CD4-positive, alpha-beta memory T cell (primary cell): Measurements from ENCODE around the gene MMP11. TPM values are rescaled to one million over a fixed set of nuclear protein-coding genes. Genes with fewer than 3 reads are reported as not detected.

Source experiments
- CTCF ChIA-PET: fragments of 350-600 bp; sonication (Branson Sonifier 250); formaldehyde crosslinking; loops from one replicate; lab custom pipeline; 2021; ENCODE audit warnings: inconsistent platforms; ENCODE audit not compliant: partially characterized antibody; lab: Charles Lee
- POLR2A ChIA-PET: fragments of 350-600 bp; sonication (Branson Sonifier 250); formaldehyde crosslinking; loops from one replicate; lab custom pipeline; 2021; ENCODE audit not compliant: partially characterized antibody; lab: Charles Lee
- DNase-seq, 5 donors: peaks; one replicate each; pipeline versions ENCODE4 v3.0.0 to v3.0.0-alpha.2; 2020 to 2022; ENCODE audit warnings: mixed read lengths in 1 of 5
- H3K27ac ChIP-seq: one replicate; pipeline ENCODE4 v1.7.0; 2013; ENCODE audit warnings: low read depth, low read length
- H3K27me3 ChIP-seq: 2 replicates; pipeline ENCODE4 v1.7.0; 2013; ENCODE audit warnings: mild to moderate bottlenecking, low read length, moderate library complexity; ENCODE audit not compliant: insufficient read depth
- H3K36me3 ChIP-seq: 2 replicates; pipeline ENCODE4 v1.7.0; 2013; ENCODE audit warnings: mild to moderate bottlenecking, low read length, moderate library complexity; ENCODE audit not compliant: insufficient read depth
- H3K4me1 ChIP-seq: 2 replicates; pipeline ENCODE4 v1.7.0; 2013; ENCODE audit warnings: mild to moderate bottlenecking, low read length, moderate library complexity; ENCODE audit not compliant: insufficient read depth
- H3K4me3 ChIP-seq, 2 donors: one replicate each; pipeline ENCODE4 v1.7.0; 2013; ENCODE audit warnings: low read length in 2 of 2, mild to moderate bottlenecking in 1 of 2
- H3K9me3 ChIP-seq, 2 donors: one replicate each; pipeline ENCODE4 v1.7.0; 2013; ENCODE audit warnings: low read length in 2 of 2, control low read depth in 1 of 2; ENCODE audit not compliant: control insufficient read depth in 1 of 2
- H3K27ac Mint-ChIP-seq, 7 donors: one replicate each; pipeline ENCODE4 v1.8.0; 2020 to 2021; ENCODE audit warnings: mixed read lengths in 7 of 7, mild to moderate bottlenecking in 6 of 7, inconsistent platforms in 3 of 7, moderate library complexity in 3 of 7
- H3K27me3 Mint-ChIP-seq, 2 donors: one replicate each; pipeline ENCODE4 v1.8.0; 2020 to 2021; ENCODE audit warnings: mixed read lengths in 2 of 2
- H3K36me3 Mint-ChIP-seq, 2 donors: one replicate each; pipeline ENCODE4 v1.8.0; 2020 to 2021; ENCODE audit warnings: mixed read lengths in 2 of 2, inconsistent platforms in 1 of 2, mild to moderate bottlenecking in 1 of 2
- H3K4me1 Mint-ChIP-seq, 4 donors: one replicate each; pipeline ENCODE4 v1.8.0; 2020 to 2021; ENCODE audit warnings: mixed read lengths in 4 of 4, mild to moderate bottlenecking in 1 of 4
- H3K4me3 Mint-ChIP-seq, 8 donors: one replicate each; pipeline ENCODE4 v1.8.0; 2020 to 2021; ENCODE audit warnings: mixed read lengths in 8 of 8, mild to moderate bottlenecking in 7 of 8, moderate library complexity in 6 of 8, inconsistent platforms in 3 of 8
- H3K9me3 Mint-ChIP-seq, 8 donors: one replicate each; pipeline ENCODE4 v1.8.0; 2020 to 2021; ENCODE audit warnings: mixed read lengths in 8 of 8, mild to moderate bottlenecking in 5 of 8, inconsistent platforms in 3 of 8, moderate library complexity in 1 of 8
- intact Hi-C: fragments of 100-400 bp; cut with micrococcal nuclease; formaldehyde crosslinking; loops from one replicate; pipeline ENCODE4 v1.15.1; 2023
- polyA plus RNA-seq, 2 donors: library from polyadenylated mRNA; unstranded; fragments of 300-500 nt; fragmentation: Illumina TruSeq; gene quantifications; one replicate each; pipeline ENCODE4 v1.2.3, GENCODE V29; 2021
- total RNA-seq, 2 experiments: library from RNA; stranded (reverse); gene quantifications; one replicate each; pipeline ENCODE4 v1.2.3, GENCODE V29; 2021

MMP11 gene
- total and polyA plus RNA-seq, 4 experiments from 2014 or later: 0.79 to 1.6 (median 1.1) TPM

DNA sequence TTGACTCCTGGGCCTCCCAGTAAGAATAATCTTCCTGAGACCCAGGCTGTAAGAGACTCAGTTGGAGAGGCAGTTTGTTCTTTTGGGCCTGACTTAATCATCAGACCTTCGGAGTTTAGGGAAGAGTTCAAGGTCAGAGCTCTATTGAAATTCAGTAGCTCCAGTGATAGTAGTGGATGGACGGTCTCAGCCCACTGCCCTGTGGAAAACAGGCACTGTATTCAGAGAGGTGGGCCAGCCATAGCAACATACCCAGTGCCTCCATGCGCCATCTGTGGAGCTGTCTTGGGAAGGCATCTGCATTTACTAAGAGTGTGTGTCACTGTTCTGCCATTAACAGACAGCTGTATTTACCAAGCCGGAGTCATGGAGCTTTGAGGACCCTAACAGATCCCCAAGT is 17.0 kb downstream of the MMP11 start:
- Histone ChIP-seq H3K27ac (no peak overlapping the region), H3K4me3 (no peak overlapping the region), H3K27me3 (no peaks in the 10 kb centered on the region), H3K9me3 (no peaks in the 10 kb centered on the region), H3K36me3 (peaks cover 20% of the 10 kb centered on the region), H3K4me1 (peaks cover 34% of the 10 kb centered on the region)
- POLR2A ChIA-PET: interaction anchor here (0.6 to 0.9 kb wide), 3 partner anchors 10 to 94 kb away, joined by 3 to 4 read pairs (median 3); no protein-coding TSS in a partner anchor
- Mint-ChIP-seq H3K4me1 (peaks cover 19 to 48% (median 34%) of the 10 kb centered on the region in 4 donors), H3K36me3 (peaks cover 14 to 34% of the 10 kb centered on the region in 2 donors), H3K27me3 (no peaks in the 10 kb centered on the region), H3K27ac (no peak overlapping the region), H3K4me3 (peak overlapping the region in 2 of 8 donors; percentile 40 to 57), H3K9me3 (no peaks in the 10 kb centered on the region)
- CTCF ChIA-PET: interaction anchor here (1.0 to 1.7 kb wide), 2 partner anchors 12 to 19 kb away, joined by 3 to 5 read pairs; no protein-coding TSS in a partner anchor
- DNase-seq: no peak
- intact Hi-C loops: loop anchor here (5.0 kb wide), 1 partner anchor 72 kb away; no protein-coding TSS in a partner anchor

DNA sequence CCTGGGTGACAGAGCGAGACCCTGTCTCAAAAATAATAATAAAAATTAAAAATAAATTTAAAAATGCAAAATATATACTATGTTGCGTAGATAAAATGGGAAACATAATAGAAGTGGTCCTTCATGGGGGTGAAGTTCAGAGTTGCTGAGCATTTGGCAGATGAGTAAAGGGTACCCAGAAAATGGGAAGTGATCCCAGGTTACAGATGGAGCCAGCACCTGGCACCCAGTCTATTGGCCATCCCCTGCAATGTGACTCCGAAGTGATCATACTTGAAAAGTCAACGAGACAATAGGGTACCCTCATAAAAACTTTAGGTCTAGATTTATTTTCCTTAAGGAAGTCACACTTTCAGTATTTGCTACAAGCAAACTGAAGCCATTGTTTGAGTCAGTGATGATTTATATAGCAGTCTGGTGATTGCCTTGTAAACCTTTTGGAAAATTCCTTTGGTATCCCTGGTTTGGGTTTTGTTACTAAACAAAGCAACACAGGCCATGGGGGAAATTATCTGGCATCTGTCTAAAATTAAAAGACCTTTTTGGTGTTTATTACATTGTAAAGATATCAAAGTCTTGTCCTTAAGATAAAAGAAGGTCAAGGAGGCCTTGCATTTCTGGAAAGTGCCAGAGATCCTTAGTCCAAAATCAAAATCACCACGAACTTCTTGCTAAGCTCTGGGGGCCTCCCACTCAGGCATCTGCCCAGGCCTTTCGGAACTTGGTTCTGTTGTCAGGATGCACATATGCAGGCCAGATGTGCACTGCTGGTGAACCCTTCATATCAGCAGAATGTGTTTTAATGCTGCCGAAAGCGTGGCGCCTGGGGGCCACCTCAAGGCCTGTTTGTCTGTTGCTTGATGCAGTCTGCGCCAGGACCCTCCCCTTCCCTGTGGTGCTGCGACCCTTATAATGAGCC is 18.4 kb downstream of the MMP11 start:
- H3K9me3 ChIP-seq: no peaks in the 10 kb centered on the region
- peaks cover 19 to 47% (median 33%) of the 10 kb centered on the region in 4 donors for H3K4me1 Mint-ChIP-seq
- no peak for DNase-seq
- ChIA-PET CTCF (no interaction called here), POLR2A (no interaction called here)
- H3K36me3 ChIP-seq: peaks cover 21% of the 10 kb centered on the region
- no peaks in the 10 kb centered on the region for H3K9me3 Mint-ChIP-seq
- H3K27ac Mint-ChIP-seq: no peak overlapping the region
- H3K27me3 Mint-ChIP-seq: no peaks in the 10 kb centered on the region
- no peak overlapping the region for H3K4me3 Mint-ChIP-seq
- intact Hi-C loops: no loop called here
- H3K36me3 Mint-ChIP-seq: peaks cover 14 to 45% of the 10 kb centered on the region in 2 donors
- H3K27me3 ChIP-seq: no peaks in the 10 kb centered on the region
- H3K27ac ChIP-seq: no peak overlapping the region
- H3K4me1 ChIP-seq: peaks cover 34% of the 10 kb centered on the region
- no peak overlapping the region for H3K4me3 ChIP-seq

DNA sequence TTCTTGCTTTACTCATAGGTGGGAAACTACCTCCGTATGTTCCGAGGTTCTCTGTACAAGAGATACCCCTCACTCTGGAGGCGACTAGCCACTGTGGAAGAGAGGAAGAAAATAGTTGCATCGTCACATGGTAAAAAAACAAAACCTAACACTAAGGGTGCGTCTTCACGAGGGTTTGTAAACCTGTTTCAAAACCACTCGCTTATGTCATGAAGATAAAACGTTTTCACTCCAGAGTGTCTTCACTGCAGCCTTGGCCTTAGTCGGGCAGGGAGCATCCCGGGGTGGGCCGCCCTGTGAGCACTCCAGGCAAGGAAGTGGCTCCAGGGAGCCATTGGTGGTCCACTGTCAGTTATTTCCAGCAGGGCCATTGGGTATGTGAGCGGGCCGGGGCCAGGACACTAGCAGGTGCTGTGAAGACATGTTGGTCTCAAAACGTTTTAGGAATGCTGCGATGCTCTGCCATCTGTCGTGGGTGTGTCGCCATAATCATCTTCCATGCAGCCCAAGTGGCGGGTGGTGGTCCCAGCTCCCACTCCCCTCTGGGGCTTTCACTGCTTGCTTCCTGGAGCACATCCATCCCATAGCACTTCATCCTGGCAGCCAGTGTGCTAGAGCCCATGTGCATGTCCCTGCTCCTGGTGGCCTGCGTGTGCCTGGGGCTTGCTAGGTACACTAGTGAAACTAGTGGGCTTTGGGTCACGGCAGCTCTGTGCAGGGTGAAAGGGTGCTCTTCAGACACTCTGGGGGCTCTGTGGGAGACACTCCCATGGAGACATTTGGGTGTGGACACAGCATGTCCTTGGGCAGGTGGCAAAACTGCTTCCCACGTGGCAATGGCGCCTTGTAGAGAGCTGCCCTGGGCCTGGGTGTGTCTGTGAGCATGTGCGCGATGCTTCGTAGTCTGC is 19.3 kb downstream of the MMP11 start:
- Mint-ChIP-seq H3K36me3 (peaks cover 14 to 52% of the 10 kb centered on the region in 2 donors), H3K9me3 (no peaks in the 10 kb centered on the region), H3K27me3 (no peaks in the 10 kb centered on the region), H3K4me1 (peaks cover 18 to 40% (median 26%) of the 10 kb centered on the region in 4 donors), H3K4me3 (no peak overlapping the region), H3K27ac (peak overlapping the region in 3 of 7 donors; percentile 7 to 57 (median 27))
- H3K4me1 ChIP-seq: peaks cover 27% of the 10 kb centered on the region
- H3K9me3 ChIP-seq: no peaks in the 10 kb centered on the region
- no peaks in the 10 kb centered on the region for H3K27me3 ChIP-seq
- intact Hi-C loops: no loop called here
- peaks cover 28% of the 10 kb centered on the region for H3K36me3 ChIP-seq
- no peak overlapping the region for H3K27ac ChIP-seq
- DNase-seq: no peak
- ChIA-PET POLR2A (no interaction called here), CTCF (no interaction called here)
- H3K4me3 ChIP-seq: no peak overlapping the region

DNA sequence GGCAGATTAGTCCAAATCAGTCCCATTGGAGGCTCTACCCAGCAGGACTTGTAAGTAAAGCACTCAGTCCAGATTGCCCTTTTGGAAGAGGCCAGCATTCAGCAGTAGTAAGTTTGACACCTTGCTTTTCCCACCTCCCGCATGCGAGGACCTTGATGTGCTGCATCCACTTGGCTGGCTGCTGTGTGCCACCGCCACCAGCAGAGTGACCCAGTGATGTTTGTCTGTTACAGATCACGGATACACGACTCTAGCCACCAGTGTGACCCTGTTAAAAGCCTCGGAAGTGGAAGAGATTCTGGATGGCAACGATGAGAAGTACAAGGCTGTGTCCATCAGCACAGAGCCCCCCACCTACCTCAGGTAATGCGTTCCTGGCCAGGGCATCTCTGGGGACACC is 20.7 kb downstream of the MMP11 start:
- Mint-ChIP-seq H3K4me1 (peaks cover 13 to 30% (median 18%) of the 10 kb centered on the region in 4 donors), H3K27me3 (no peaks in the 10 kb centered on the region), H3K4me3 (no peak overlapping the region), H3K27ac (peak overlapping the region in 2 of 7 donors; percentile 43 to 48), H3K9me3 (no peaks in the 10 kb centered on the region), H3K36me3 (peaks cover 19 to 52% of the 10 kb centered on the region in 2 donors)
- POLR2A ChIA-PET: no interaction called here
- no peaks in the 10 kb centered on the region for H3K27me3 ChIP-seq
- no peak overlapping the region for H3K27ac ChIP-seq
- no peak for DNase-seq
- no peaks in the 10 kb centered on the region for H3K9me3 ChIP-seq
- H3K4me1 ChIP-seq: peaks cover 19% of the 10 kb centered on the region
- CTCF ChIA-PET: no interaction called here
- intact Hi-C loops: no loop called here
- no peak overlapping the region for H3K4me3 ChIP-seq
- peaks cover 28% of the 10 kb centered on the region for H3K36me3 ChIP-seq

DNA sequence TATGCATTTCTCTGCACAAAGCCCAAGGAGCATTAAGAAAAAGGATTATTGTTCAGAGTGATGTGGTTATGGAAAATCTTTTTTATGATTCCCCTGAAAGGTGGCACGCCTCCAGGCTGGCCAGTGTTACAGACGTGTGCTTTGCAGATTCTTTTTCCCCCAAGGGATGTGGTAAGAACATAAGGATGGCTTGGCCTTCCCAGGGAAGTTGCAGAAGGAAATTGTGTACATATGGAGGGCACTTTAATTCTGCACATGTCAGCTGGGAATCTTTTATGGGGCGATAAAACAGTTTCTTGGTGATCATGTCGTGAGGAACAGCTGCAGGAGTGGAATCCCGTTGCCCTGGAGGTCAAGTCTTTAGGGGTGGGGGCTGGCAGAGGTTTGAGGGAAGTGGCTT is 23.8 kb downstream of the MMP11 start:
- DNase-seq: no peak
- intact Hi-C loops: no loop called here
- Mint-ChIP-seq H3K27ac (no peak overlapping the region), H3K27me3 (no peaks in the 10 kb centered on the region), H3K9me3 (no peaks in the 10 kb centered on the region), H3K36me3 (peaks cover 33 to 64% of the 10 kb centered on the region in 2 donors), H3K4me1 (peaks cover 4 to 11% (median 8%) of the 10 kb centered on the region in 4 donors), H3K4me3 (no peak overlapping the region)
- Histone ChIP-seq H3K9me3 (no peaks in the 10 kb centered on the region), H3K27me3 (no peaks in the 10 kb centered on the region), H3K36me3 (peaks cover 44% of the 10 kb centered on the region), H3K4me1 (no peaks in the 10 kb centered on the region), H3K27ac (no peak overlapping the region), H3K4me3 (no peak overlapping the region)
- ChIA-PET CTCF (no interaction called here), POLR2A (no interaction called here)

DNA sequence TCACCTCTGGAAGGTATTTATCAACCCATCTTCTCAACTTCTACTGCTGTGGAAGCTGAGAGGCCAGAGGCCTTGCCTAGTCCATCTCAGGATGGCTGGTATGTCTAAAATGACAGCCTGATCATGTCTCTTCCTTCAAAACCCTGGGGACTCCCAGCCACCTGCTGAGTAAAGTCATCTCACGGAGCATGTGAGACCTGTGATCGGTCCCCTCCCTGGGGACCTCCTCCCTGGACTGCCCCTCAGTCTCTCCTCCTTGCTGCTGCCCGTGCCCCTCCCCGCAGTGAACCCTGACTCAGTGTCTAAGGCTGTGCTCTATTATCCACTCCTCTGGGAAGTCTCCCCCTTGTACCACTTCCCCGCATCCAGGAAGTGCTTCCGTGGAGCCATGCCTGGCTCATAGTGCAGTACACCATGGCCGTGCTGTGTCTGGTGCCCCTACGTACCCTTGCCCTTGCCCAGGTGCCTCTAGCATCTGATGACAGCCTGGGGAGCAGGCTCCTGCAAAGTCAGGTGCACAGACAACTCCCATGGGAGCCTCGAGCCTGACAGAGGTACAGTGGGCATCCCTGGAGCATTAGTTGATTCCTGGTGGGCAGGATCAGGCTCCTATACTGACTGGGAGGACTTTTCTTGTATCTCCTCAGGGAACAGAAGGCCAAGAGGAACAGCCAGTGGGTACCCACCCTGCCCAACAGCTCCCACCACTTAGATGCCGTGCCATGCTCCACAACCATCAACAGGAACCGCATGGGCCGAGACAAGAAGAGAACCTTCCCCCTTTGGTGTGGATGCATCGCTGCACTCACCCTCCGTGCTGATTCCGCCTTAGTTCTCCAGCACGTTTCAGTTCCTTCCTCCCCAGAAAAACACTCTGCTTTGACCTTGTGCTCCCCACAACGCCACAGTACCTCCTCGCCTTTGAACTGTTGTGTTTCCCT is 27.9 kb downstream of the MMP11 start:
- no peaks in the 10 kb centered on the region for H3K4me1 ChIP-seq
- peaks cover 60% of the 10 kb centered on the region for H3K36me3 ChIP-seq
- H3K4me1 Mint-ChIP-seq: no peaks in the 10 kb centered on the region
- H3K4me3 ChIP-seq: no peak overlapping the region
- H3K27ac Mint-ChIP-seq: peak overlapping the region in 1 of 7 donors; percentile 55
- DNase-seq: no peak
- H3K27me3 ChIP-seq: no peaks in the 10 kb centered on the region
- peaks cover 48 to 73% of the 10 kb centered on the region in 2 donors for H3K36me3 Mint-ChIP-seq
- ChIA-PET CTCF (no interaction called here), POLR2A (no interaction called here)
- no peak overlapping the region for H3K4me3 Mint-ChIP-seq
- H3K27ac ChIP-seq: no peak overlapping the region
- intact Hi-C loops: no loop called here
- H3K27me3 Mint-ChIP-seq: no peaks in the 10 kb centered on the region
- no peaks in the 10 kb centered on the region for H3K9me3 Mint-ChIP-seq
- no peaks in the 10 kb centered on the region for H3K9me3 ChIP-seq
